B cell (primary cell): ENCODE data around the gene TENT5A.

Experiments
- CTCF ChIP-seq: fragments of 200-600 bp; IDR thresholded peaks from one replicate; pipeline ENCODE4 v1.8.0; 2022; ENCODE audit warnings: antibody characterized with exemption, mild to moderate bottlenecking
- EZH2 ChIP-seq: IDR thresholded peaks from 2 replicates; pipeline ENCODE4 v1.6.1; 2012; ENCODE audit warnings: borderline replicate concordance, low read depth, mild to moderate bottlenecking, moderate library complexity, low read length; ENCODE audit not compliant: insufficient read depth, poor library complexity, severe bottlenecking

- TF ChIP-seq CTCF (no peak), EZH2 (no peak)
These were observed 24.5 kb downstream of the TENT5A start for GRCh38 chr6:81727876-81728517.
